GM12892 (cell line): ENCODE measurements around the gene CAMK2D.

Experiments used
- POLR2A ChIP-seq: IDR thresholded peaks from 2 replicates; pipeline ENCODE4 v1.6.1; 2011; ENCODE audit warnings: low read depth, low read length, control low read depth
- POLR2AphosphoS5 ChIP-seq: IDR thresholded peaks from 2 replicates; pipeline ENCODE4 v1.6.1; 2011; ENCODE audit warnings: low read depth, low read length, control low read depth
- TAF1 ChIP-seq: IDR thresholded peaks from 2 replicates; pipeline ENCODE4 v1.6.1; 2011; ENCODE audit warnings: low read depth, mild to moderate bottlenecking, control low read depth, low read length, borderline replicate concordance

- TF ChIP-seq POLR2A (no peak), POLR2AphosphoS5 (no peak), TAF1 (no peak)
Measured at GRCh38 chr4:113708250-113708649, 53.3 kb downstream of the CAMK2D start.
